Right renal pelvis (tissue), 4 donors: ENCODE data around the gene SREBF1. TPM values are rescaled to one million over a fixed set of nuclear protein-coding genes. Genes with fewer than 3 reads are reported as not detected.

Experiments used
- DNase-seq, 4 donors: peaks; one replicate each; pipeline ENCODE4 v3.0.0-alpha.2; 2013; ENCODE audit warnings: low read depth in 4 of 4, low spot score in 3 of 4, missing footprints in 1 of 4
- polyA plus RNA-seq, 4 donors: library from polyadenylated mRNA; unstranded; fragments of 120-200 nt; gene quantifications; one replicate each; pipeline ENCODE4 v1.2.1, GENCODE V29; 2013; ENCODE audit not compliant: insufficient read length in 4 of 4

The SREBF1 gene
- polyA plus RNA-seq, 4 donors, result 37.3 to 58.2 (median 44.3) TPM

- no peak for DNase-seq
These were observed 52.0 kb downstream of the SREBF1 start for GRCh38 chr17:17784657-17785267.

GRCh38 chr17:17783825-17784656 lies 52.7 kb downstream of the SREBF1 start:
- peak in 2 of 4 donors; percentile 46 to 56 for DNase-seq

- peak in 2 of 4 donors; percentile 46 to 53 for DNase-seq
These were observed 53.5 kb downstream of the SREBF1 start for GRCh38 chr17:17783116-17783824.

GRCh38 chr17:17782523-17783115 lies 54.2 kb downstream of the SREBF1 start:
- DNase-seq, result no peak

GRCh38 chr17:17781591-17782496 lies 54.9 kb downstream of the SREBF1 start:
- no peak for DNase-seq

- DNase-seq, result peak in 1 of 4 donors; percentile 49
These were observed 55.7 kb downstream of the SREBF1 start for GRCh38 chr17:17780922-17781590.

GRCh38 chr17:17779015-17779611 lies 57.7 kb downstream of the SREBF1 start:
- no peak for DNase-seq

GRCh38 chr17:17778308-17779014 lies 58.3 kb downstream of the SREBF1 start:
- peak in 2 of 4 donors; percentile 81 to 82 for DNase-seq

GRCh38 chr17:17776889-17777288 lies 59.9 kb downstream of the SREBF1 start:
- no peak for DNase-seq

GRCh38 chr17:17774009-17774881 lies 62.5 kb downstream of the SREBF1 start:
- DNase-seq, result no peak

- no peak for DNase-seq
These were observed 64.6 kb downstream of the SREBF1 start for GRCh38 chr17:17772231-17772630.

- no peak for DNase-seq
These were observed 65.1 kb downstream of the SREBF1 start for GRCh38 chr17:17771498-17772201.

GRCh38 chr17:17770632-17771044 lies 66.1 kb downstream of the SREBF1 start:
- no peak for DNase-seq

GRCh38 chr17:17769869-17770631 lies 66.7 kb downstream of the SREBF1 start:
- no peak for DNase-seq

- no peak for DNase-seq
These were observed 68.2 kb downstream of the SREBF1 start for GRCh38 chr17:17768424-17769088.
